GM12865 (cell line): ENCODE data around the gene AHNAK.

Experiments
- DNase-seq: peaks from one replicate; pipeline ENCODE4 v3.0.0; 2010; ENCODE audit warnings: low read depth
- H3K4me3 ChIP-seq: 2 replicates; pipeline ENCODE4 v1.5.1; 2011; ENCODE audit warnings: mild to moderate bottlenecking, low read depth, low read length, control low read depth
- CTCF ChIP-seq: IDR thresholded peaks from 2 replicates; pipeline ENCODE4 v1.5.1; 2011; ENCODE audit warnings: low read length, control low read depth, low read depth, inconsistent platforms; ENCODE audit not compliant: insufficient read depth; ENCODE audit errors: missing control alignments

The AHNAK gene

GRCh38 chr11:62512961-62513360 is 33.6 kb downstream of the AHNAK start:
- no peak for TF ChIP-seq CTCF
- no peak overlapping the region for H3K4me3 ChIP-seq
- no peak for DNase-seq

GRCh38 chr11:62508336-62509058 is 38.1 kb downstream of the AHNAK start:
- peak; percentile 16 for DNase-seq
- TF ChIP-seq CTCF, result peak; percentile 32

GRCh38 chr11:62507125-62507422 is 39.5 kb downstream of the AHNAK start:
- H3K4me3 ChIP-seq, result no peak overlapping the region
- TF ChIP-seq CTCF, result no peak
- DNase-seq, result no peak

More at GRCh38 chr11:62508336-62509058, 38.1 kb downstream of the AHNAK start:
- H3K4me3 ChIP-seq, result no peak overlapping the region

- DNase-seq, result no peak
- H3K4me3 ChIP-seq, result no peak overlapping the region
- no peak for TF ChIP-seq CTCF
These were observed 40.0 kb downstream of the AHNAK start for GRCh38 chr11:62506413-62507124.

DNA sequence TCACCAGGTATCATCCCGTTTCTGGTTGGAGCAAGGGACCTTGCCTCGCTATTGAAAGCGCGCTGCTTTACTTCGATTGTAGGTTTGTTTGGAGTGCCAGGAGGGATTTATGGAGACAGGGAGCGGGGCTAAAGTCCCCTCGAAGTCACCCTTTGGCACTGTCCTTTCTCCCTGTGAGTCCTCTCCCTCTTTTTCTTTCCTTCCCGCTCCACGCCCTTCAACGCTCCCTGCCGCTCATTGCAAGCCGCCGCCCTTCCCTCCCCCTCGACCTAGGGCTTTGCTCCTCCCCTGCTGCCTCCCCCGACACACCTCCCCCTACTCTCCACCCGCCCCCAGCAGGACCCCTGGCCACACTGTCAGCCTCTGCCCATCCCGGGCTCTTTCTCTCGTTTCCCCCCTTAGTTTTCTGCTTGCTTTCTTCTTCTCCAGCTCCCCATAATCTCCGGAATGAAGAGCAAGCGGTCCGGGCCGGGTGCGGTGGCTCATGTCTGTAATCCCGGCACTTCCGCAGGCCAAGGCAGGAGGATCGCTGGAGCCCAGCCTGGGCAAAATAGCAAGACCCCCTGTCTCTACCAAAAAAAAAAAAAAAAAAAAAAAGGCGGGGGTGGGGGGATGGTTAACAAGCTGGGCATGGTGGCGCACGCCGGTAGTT is 41.0 kb downstream of the AHNAK start:
- TF ChIP-seq CTCF, result no peak
- DNase-seq, result no peak
- no peak overlapping the region for H3K4me3 ChIP-seq

- TF ChIP-seq CTCF, result no peak
- DNase-seq, result peak; percentile 18
- H3K4me3 ChIP-seq, result no peak overlapping the region
These were observed 41.6 kb downstream of the AHNAK start for GRCh38 chr11:62505059-62505439.
